DMS114 treated with DMSO at 0.1 percent for 48 hours (cell line): ENCODE results near the gene ORAI2.
"Not testable (repeated sequence)": the region's sequence is repeated elsewhere in the genome, so short reads cannot be mapped to it uniquely, and the experiment has no call there.

Experiments used
- DNase-seq: peaks from one replicate; lab custom pipeline; 2025; ENCODE audit not compliant: unreplicated experiment; lab: John Stamatoyannopoulos, UW

The ORAI2 gene

GRCh38 chr7:102494473-102495149 lies 61.2 kb downstream of the ORAI2 start:
- DNase-seq: not testable (repeated sequence)

- not testable (repeated sequence) for DNase-seq
These were observed 63.5 kb downstream of the ORAI2 start for GRCh38 chr7:102496861-102497260.

- not testable (repeated sequence) for DNase-seq
These were observed 63.9 kb downstream of the ORAI2 start for GRCh38 chr7:102497308-102497707.

- DNase-seq: not testable (repeated sequence)
These were observed 64.9 kb downstream of the ORAI2 start for GRCh38 chr7:102498321-102498720.

- not testable (repeated sequence) for DNase-seq
These were observed 69.8 kb downstream of the ORAI2 start for GRCh38 chr7:102503141-102503540.

- DNase-seq: not testable (repeated sequence)
These were observed 72.2 kb downstream of the ORAI2 start for GRCh38 chr7:102505298-102506185.
